CD4-positive, alpha-beta T cell treated with Interleukin-6 for 4 hours (primary cell): ENCODE data around the gene RTN4RL1.

Experiments
- DNase-seq: peaks from one replicate; pipeline ENCODE4 v3.0.0-alpha.2; 2020; ENCODE audit warnings: mixed read lengths

The RTN4RL1 gene

DNA sequence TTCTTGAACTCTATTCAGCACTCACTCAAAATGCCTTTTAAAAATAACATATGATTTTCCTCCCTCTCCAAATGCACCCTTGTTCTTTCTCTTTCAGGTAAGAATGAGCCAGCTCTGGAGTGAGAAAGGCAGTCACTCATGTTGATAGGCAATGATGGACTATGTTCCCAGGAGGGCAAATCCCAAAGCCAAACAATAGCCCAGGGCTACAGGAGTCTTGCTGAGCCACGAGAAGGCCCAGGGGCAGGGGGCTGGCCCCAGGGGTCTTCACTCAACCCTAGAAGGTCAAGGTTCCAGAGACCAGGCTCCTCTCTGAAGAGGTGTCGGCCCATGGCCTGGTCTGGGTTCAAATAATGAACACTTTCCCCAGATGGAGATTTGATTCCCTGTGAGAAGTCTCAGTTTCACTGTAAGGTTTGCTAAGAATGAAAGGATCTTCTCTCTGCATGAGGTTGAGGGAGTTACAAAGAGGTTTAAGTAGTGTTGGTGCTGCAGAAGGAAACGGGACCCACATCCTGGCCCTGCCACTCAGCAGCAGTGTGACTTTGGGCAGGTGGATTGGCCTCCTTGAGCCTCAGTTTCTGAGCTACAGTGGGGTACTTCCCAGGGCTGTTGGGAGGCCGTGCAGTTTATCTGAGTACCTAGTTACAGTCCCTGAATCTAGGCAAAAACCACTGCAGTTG, 49.0 kb downstream of the RTN4RL1 start:
- DNase-seq, result no peak

DNA sequence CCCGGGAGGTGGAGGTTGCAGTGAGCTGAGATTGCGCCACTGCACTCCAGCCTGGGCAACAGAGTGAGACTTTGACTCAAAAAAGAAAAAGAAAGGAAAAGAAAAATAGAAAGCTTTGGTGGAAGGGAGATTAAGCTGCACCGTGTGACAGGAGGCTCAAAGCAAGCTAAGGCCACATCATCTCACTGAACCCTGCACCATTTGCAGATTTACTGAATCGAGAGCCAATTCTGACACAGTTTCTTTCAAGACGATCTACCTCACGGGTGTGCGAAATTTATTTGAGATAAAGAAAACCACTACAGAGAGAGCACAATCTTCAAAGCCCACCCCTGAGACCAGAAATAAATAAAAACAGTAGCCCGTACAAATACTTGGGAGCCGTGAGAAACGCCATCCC, 49.6 kb downstream of the RTN4RL1 start:
- no peak for DNase-seq

DNA sequence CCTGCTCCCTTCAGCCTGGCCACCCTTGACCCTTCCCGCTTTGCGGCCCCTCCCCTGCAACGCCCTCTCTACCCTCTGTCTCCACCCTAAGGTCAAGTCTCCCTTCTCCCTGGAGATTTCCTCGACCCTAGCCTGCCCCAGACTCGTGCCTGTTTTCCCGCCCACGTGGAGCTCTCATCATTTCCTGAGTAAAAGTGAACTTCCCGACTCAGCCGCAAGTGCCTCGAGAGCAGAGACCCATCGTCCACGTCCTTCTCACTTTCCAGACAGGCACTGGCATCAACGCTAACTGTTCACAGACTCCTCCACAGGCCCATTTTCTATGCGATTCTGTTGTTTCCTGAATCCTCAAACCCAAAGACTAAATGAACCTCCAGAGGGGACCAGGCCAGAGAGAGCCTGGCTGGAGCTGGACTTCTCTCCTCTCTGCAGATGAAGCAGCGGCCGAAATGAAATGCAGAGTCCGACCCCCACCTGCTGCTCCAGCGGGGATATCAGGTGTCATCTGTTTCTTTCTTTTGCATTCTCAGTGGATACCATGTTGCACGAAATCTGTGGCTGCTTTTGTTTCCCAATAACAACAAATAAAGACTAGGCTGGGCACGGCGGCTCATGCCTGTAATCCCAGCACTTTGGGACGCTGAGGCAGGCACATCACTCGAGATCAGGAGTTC, 52.5 kb downstream of the RTN4RL1 start:
- DNase-seq, result no peak

DNA sequence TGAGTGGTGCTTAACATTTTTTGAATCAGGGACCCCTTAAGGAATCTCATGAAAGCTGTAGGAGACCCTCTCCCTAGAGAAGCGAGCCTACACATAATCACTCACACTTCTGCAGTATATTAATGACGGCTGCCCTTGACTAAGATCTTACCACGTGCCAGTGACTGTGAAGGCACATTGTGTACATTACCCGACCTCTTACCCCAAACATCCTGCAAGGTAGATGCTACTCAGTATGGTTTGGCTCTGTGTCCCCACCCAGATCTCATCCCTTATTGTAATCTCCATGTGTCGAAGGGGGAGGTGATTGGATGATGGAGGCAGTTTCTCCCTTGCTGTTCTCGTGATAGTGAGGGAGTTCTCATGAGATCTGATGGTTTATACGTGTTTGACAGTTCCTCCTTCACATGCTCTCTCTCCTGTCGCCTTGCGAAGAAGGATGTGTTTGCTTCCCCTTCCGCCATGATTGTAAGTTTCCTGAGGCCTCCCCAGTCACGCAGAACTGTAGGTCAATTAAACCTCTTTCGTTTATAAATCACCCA, 54.2 kb downstream of the RTN4RL1 start:
- no peak for DNase-seq

DNA sequence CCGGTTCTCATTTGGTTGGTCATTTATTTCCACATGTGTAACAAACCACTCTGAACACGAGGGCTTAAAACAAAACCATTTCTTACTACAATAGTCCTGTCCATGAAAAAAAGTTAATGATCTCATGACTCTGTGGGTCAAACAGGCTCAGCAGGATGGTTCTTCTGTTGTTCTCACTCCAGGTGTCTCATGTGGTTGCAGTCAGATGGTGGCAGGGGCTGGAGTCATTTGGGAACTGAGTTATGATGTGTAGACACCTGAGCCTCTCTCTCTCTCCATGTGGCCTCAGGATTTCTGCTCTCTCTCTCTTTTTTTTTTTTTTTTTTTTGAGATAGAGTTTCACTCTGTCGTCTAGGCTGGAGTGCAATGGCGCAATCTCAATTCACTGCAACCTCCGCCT, 55.4 kb downstream of the RTN4RL1 start:
- no peak for DNase-seq

GRCh38 chr17:1967213-1967612, 57.9 kb downstream of the RTN4RL1 start:
- no peak for DNase-seq

- no peak for DNase-seq
Observed at GRCh38 chr17:1966274-1967086, 58.7 kb downstream of the RTN4RL1 start.

- DNase-seq, result no peak
Observed at GRCh38 chr17:1965556-1966273, 59.4 kb downstream of the RTN4RL1 start.

- no peak for DNase-seq
Observed at GRCh38 chr17:1963250-1963649, 61.9 kb downstream of the RTN4RL1 start.

DNA sequence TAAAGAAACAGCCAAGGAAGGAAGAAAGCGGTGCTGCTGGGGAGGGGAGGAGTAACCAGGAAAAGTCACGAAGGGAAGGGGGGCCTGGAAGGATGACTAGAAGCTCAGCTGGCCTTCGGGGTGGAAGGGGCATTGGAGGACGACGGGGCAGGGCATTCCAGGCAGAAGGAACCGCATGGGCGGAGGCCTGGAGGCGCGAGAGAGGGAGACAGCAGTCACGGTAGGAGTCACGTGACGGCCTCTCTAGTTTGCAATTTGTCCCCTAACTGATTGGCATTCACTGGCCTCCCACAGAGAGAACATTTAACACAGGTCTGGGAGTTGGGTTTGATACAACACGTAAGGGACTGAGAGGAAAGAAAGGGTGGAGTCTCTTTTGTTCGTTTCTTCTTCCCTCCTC, 63.9 kb downstream of the RTN4RL1 start:
- no peak for DNase-seq

- DNase-seq, result no peak
Observed at GRCh38 chr17:1960545-1960912, 64.6 kb downstream of the RTN4RL1 start.

GRCh38 chr17:1959871-1960544, 65.1 kb downstream of the RTN4RL1 start:
- DNase-seq, result no peak

GRCh38 chr17:1958134-1958881, 66.8 kb downstream of the RTN4RL1 start:
- no peak for DNase-seq

DNA sequence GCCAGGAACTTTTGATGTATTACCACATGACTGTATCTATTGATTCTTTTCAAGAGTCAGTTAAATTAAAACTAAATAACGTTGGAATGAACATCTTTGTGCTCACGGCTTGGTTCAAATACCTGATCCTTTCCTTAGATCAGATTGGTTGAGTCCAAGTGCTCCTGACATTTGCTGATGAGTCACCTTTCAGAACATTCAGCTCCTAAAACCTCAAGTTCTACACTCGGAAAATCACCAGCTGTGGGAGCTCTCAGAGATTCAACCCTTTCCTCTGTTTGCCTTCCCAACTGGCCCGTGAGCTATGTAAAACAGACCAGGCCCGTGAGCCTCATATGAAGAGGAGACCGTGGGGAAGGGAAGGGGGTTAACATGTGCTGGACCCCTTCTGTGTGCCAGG, 68.1 kb downstream of the RTN4RL1 start:
- no peak for DNase-seq

DNA sequence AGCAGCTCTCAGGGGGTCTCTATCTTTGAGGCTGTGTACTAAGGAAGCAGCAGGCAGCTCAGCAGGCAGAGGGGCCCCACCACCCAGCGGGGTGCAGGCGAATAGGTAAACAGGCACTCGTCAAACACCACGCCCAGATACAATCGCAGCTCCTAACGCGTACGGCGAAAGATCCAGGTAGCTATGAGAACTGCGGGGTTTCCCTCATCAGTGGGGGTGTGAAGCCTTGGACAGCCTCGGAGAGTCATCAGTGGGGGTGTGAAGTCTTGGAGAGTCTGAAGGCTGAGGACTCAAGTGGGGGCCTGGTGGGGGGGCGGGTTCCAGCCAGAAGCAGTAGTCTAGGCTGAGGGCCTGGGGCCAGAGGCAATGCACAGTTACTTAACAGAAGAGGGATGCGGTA, 69.0 kb downstream of the RTN4RL1 start:
- no peak for DNase-seq

GRCh38 chr17:1953831-1954230, 71.3 kb downstream of the RTN4RL1 start:
- no peak for DNase-seq

- no peak for DNase-seq
Observed at GRCh38 chr17:1951920-1952319, 73.2 kb downstream of the RTN4RL1 start.

DNA sequence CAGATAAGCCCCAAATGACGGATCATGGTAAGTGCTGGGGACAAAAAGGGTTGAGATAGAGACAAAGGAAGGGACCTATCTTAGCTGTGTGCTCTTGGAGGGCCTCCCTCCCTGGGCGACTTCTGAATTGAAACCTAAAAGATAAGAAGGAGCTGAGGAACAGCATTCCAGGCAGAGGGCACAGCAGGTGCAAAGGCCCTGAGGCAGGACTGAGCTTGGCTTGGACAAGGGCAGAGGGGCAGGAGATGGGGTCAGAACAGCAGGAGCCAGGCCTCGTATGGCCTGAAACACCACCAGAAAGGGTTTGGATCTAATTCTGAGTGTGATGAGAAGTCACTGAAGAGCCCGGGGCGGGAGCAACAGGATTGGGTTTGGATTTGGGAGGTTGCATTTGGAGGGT, 75.4 kb downstream of the RTN4RL1 start:
- DNase-seq, result no peak

DNA sequence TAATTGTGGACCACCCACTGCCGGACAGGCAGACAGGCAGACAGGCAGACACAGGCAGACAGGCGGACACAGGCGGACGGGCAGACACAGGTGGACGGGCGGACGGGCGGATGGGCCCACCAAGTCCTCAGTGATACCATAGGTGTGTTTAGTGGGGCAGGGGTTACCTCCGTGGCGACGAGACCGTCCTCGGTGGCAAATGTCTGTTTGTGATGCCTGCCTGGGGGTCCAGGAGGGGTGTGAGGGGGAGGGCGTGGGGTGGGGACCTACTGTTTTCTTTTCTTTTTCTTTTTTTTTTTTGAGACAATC, 76.7 kb downstream of the RTN4RL1 start:
- DNase-seq, result no peak

- DNase-seq, result no peak
Observed at GRCh38 chr17:1947743-1948516, 77.2 kb downstream of the RTN4RL1 start.

- no peak for DNase-seq
Observed at GRCh38 chr17:1947229-1947742, 77.8 kb downstream of the RTN4RL1 start.
